Esophagus muscularis mucosa (tissue), 4 donors: ENCODE measurements around the gene TWNK.

Source experiments
- CTCF ChIP-seq, 3 experiments: fragments of 200-600 bp in 2 of 3; fragments of 450-650 bp in 1 of 3; sonication (generic) in 2 of 3; IDR thresholded peaks; one replicate each; pipeline ENCODE4 v1.5.1; 2017 to 2019; ENCODE audit warnings: antibody characterized with exemption in 3 of 3, mild to moderate bottlenecking in 2 of 3, moderate library complexity in 1 of 3
- EP300 ChIP-seq: sonication (generic); formaldehyde crosslinking; IDR thresholded peaks from one replicate; pipeline ENCODE4 v1.6.1; 2017; ENCODE audit warnings: antibody characterized with exemption
- POLR2A ChIP-seq: fragments of 450-650 bp; IDR thresholded peaks from one replicate; pipeline ENCODE4 v1.6.1; 2017; ENCODE audit warnings: antibody characterized with exemption, moderate library complexity, mild to moderate bottlenecking, low read depth

DNA sequence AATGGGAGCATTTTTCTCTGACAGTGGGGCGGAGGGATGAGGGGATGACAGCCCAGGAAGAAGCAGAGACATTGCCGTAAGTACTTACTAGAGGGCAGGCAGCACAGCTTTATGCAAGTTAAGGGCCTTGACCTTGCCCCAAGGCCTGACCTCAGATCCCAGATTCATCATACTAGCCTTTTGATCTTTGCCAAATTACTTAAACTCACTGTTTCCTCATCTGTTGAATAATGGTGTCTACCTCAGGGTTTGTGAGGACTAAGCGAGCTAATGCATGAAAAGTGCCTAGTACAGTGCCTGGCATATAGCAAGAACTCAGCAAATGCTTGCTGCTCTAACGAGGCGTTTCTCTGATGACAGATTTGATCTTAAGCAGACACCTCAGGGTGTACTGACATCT, 21.5 kb upstream of the TWNK start:
- TF ChIP-seq CTCF (IDR thresholded peaks at IDR 0.05), result no peak
- TF ChIP-seq POLR2A, result no peak
- TF ChIP-seq EP300, result no peak
